NB4 (cell line): ENCODE measurements around the gene UEVLD.
A peak's percentile ranks its signal among the peaks of the same experiment; 100 is the strongest.

Experiments
- DNase-seq: peaks from one replicate; pipeline ENCODE4 v3.0.0; 2010; ENCODE audit warnings: low read depth
- H3K4me3 ChIP-seq: one replicate; pipeline ENCODE4 v1.5.1; 2011; ENCODE audit warnings: mild to moderate bottlenecking, low read depth, low read length, moderate library complexity
- MYC ChIP-seq: IDR thresholded peaks from 2 replicates; pipeline ENCODE4 v1.6.1; 2011; ENCODE audit warnings: low read depth, low read length
- POLR2A ChIP-seq: IDR thresholded peaks from 2 replicates; pipeline ENCODE4 v1.6.1; 2011; ENCODE audit warnings: mild to moderate bottlenecking; ENCODE audit not compliant: insufficient read length; ENCODE audit errors: extremely low read depth
- TF ChIP-seq, protein P1 (sequence below): IDR thresholded peaks from one replicate; pipeline ENCODE4 v1.5.1; 2012; ENCODE audit warnings: low read depth, low read length
- TF ChIP-seq, protein P2 (sequence below): IDR thresholded peaks from 2 replicates; pipeline ENCODE4 v1.6.1; 2011; ENCODE audit warnings: low read depth, low read length

The UEVLD gene

DNA sequence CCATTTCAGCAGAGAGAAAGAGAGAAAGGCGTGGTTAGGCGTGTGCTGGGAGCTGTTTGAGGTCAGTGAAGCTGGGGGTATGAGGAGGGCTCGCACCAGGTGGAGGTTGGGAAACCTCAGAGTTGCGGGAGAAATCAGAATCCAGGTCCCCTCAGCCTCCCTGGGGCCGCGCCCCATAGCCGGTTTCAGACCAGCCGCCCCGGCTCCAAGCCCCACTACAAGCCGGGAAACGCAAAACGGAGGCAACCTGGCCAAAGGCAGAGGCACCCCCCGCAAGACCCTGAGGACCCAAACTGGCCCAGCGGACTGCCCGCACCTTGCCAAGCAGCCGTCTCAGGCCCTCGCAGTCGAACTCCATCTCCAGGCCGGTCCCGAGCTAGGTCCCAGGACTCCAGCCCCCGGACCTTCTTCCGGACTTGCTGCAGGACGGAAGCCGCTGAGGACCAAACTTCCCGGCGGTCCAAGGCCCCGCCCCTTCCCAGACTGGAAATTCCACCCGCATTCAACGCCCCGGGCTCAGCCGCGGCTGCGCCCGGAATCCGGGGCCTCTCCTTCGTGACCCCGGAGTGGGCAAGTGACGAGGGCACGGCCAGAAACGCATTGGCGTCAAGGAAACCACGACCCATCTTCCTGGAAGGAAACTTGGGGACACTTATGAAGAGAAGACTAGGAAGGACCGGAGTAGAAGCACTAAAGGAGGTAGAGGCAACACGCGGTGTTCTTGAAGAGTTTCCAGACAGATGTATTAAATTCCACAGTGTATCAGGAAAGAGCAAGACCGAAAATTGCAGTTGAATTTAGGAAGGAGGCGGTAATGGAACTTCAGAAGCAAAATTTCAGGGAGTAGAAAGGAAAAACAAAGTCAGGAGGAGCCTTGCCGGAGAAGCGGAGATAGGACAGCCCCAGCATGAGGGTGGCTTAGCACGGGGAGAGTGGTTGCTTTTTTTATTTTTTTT, at the start of gene UEVLD:
Gene UEVLD (minus strand): TSS at position 438 of the 956 bp plus-strand sequence. CDS start 80 bp downstream, at position 358.
- DNase-seq, result peak; percentile 84
- H3K4me3 ChIP-seq, result peak within 1 kb of the TSS; percentile 99
- TF ChIP-seq POLR2A (peak; percentile 50), MYC (no peak)
- TF ChIP-seq, protein P1, sequence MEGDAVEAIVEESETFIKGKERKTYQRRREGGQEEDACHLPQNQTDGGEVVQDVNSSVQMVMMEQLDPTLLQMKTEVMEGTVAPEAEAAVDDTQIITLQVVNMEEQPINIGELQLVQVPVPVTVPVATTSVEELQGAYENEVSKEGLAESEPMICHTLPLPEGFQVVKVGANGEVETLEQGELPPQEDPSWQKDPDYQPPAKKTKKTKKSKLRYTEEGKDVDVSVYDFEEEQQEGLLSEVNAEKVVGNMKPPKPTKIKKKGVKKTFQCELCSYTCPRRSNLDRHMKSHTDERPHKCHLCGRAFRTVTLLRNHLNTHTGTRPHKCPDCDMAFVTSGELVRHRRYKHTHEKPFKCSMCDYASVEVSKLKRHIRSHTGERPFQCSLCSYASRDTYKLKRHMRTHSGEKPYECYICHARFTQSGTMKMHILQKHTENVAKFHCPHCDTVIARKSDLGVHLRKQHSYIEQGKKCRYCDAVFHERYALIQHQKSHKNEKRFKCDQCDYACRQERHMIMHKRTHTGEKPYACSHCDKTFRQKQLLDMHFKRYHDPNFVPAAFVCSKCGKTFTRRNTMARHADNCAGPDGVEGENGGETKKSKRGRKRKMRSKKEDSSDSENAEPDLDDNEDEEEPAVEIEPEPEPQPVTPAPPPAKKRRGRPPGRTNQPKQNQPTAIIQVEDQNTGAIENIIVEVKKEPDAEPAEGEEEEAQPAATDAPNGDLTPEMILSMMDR, result no peak
- TF ChIP-seq, protein P2, sequence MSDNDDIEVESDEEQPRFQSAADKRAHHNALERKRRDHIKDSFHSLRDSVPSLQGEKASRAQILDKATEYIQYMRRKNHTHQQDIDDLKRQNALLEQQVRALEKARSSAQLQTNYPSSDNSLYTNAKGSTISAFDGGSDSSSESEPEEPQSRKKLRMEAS, result no peak

DNA sequence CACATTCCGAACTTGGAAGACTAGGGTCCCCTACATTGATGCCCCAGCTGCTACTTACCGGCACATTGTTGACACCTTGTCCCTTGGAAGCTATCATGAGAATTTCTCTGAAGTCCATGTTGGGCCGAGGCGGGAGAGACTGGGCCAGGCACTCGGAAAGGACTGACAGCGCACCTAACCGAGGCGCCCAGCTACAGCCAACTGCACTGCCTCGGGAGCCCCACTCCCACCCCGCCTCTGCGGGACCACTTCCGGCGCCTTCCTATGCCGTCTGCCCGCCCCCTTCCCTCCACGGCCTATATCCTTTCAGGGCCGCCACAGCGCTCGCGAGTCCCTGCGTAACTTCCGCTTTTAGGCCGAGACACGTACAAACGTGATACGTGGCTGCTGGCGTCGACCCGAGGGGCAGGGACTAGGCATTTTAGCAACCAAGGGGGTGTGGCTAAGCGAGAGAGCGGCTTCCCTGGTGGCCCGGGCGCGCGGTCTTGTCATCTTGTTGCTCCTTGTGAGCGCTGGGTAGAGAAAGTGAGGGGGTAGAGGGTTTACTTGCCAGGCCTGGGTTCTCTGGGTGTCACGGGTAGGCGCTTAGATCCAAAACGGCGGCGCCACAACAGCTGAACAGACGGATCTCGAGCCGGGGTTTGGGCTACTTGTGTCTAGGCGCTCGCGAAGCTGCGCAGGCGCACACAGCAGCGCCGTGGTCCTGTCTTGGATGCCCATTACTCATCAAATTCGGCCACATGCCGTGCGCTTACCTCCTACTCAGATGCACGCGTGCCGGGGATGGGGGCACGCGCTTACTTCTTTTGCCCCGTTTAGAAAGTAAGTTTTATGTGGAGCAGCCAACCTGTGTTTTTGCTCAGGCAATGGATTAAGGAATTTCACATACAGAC, 45.9 kb upstream of the UEVLD start, which contains the start of gene SPTY2D1:
Gene SPTY2D1 (minus strand): TSS at position 203 of the 893 bp plus-strand sequence. CDS start 85 bp downstream, at position 118.
- TF ChIP-seq, protein P1, result no peak
- peak; percentile 94 for TF ChIP-seq POLR2A
- TF ChIP-seq, protein P2, result peak; percentile 94
- peak; percentile 94 for TF ChIP-seq MYC
- H3K4me3 ChIP-seq, result peak within 1 kb of the TSS; percentile 98
- DNase-seq, result peak; percentile 99

DNA sequence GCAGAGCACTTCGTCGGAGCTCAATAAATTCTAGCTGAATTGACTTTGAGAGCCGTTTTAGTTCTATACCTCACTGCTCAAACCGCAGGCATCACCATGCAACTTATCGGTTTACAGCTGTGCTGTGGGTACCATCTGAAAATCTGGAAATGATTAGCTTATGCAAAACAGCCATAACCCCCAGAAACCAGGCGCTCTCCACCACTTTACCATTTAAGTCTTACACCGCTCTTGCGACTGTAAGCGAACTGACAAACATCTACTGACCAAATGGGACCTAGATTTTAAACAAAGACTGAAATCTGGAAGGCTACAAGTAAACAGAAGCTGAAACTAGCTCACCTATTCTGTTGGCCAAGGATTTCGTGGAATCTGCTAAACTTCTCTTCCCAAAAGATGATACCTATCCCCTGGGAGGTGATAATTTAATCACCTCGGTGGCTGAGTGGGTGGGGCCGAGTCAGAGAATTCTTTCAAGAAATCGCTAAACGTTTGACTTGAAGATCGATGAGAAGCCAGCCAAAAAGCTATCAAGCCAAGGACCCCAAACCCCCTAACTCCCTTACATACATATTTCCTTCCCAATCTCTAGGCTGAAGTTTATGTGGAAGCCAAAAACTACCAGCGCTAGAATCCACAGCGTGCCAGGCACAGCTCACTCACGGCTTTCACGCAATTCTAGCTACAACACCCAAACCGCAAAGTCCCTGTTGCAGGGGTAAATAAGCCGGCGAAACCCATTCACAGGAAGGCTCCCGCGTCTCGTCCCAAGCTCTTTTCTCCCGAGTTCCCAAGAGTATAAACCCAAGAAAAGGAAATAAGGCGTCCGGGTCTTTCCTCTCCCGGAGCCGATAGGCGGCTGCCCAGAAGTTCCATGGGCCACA, 45.0 kb upstream of the UEVLD start:
- DNase-seq, result peak; percentile 37
- peak overlapping the region; percentile 98 for H3K4me3 ChIP-seq
- TF ChIP-seq, protein P1, result no peak
- TF ChIP-seq MYC (no peak), POLR2A (no peak)
- TF ChIP-seq, protein P2, result no peak

DNA sequence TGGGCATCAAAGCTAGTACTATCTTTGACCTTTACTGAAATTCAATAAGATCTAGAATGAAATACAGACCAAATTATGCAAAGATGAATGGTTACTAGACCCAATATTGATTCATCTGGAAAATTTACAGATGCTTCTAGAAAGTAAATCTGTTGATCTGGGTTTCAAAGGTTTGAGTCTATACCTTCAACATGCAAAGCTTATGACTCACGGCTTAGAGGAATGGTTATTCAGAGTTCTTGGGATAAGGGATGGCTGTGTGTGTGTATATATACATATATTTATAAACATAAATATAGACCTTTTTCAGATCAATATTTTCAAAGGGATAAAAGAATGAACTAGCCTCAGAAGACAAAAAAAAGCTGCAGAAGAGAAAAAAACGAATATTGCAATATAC, 44.3 kb upstream of the UEVLD start:
- no peak for DNase-seq
- TF ChIP-seq, protein P1, result no peak
- TF ChIP-seq, protein P2, result no peak
- TF ChIP-seq POLR2A (no peak), MYC (no peak)
- peak overlapping the region; percentile 98 for H3K4me3 ChIP-seq

DNA sequence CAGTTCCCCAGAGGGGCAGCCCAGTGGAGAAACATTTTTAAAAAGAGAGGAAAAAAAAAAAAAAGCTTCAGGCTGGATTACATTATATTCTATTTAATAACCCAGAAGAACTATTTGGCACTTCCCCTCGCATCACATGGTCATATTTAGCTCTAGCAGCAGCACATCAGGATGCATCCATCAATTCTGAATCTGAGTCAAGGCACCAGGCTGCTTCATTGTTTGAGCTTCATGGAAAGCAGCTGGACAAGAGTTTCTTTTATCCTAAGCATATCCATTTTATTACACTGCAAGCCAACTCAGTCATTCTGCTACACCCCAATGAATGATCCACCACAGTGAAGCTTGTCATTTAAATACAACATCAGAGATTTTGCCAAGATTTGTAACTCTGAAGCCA, 35.6 kb upstream of the UEVLD start:
- H3K4me3 ChIP-seq, result no peak overlapping the region
- no peak for TF ChIP-seq POLR2A
- no peak for TF ChIP-seq MYC
- TF ChIP-seq, protein P2, result no peak
- TF ChIP-seq, protein P1, result no peak
- DNase-seq, result no peak
